Fibroblast of mammary gland (primary cell): ENCODE measurements around the gene TPCN2.

Source experiments
- DNase-seq: peaks from one replicate; pipeline ENCODE4 v3.0.0-alpha.2; 2010; ENCODE audit warnings: low read depth
- H3K4me3 ChIP-seq: 2 replicates; pipeline ENCODE4 v1.5.1; 2011; ENCODE audit warnings: low read depth, mild to moderate bottlenecking, low read length, moderate library complexity; ENCODE audit not compliant: control insufficient read depth
- TF ChIP-seq, protein P1 (sequence below): conservative IDR thresholded peaks from 2 replicates; pipeline ENCODE4 v1.5.1; 2011; ENCODE audit warnings: low read depth, low read length, inconsistent platforms; ENCODE audit not compliant: control insufficient read depth, insufficient read depth

TPCN2 gene

GRCh38 chr11:69062873-69063651, 14.3 kb downstream of the TPCN2 start:
- no peak overlapping the region for H3K4me3 ChIP-seq
- no peak for DNase-seq
- TF ChIP-seq, protein P1, sequence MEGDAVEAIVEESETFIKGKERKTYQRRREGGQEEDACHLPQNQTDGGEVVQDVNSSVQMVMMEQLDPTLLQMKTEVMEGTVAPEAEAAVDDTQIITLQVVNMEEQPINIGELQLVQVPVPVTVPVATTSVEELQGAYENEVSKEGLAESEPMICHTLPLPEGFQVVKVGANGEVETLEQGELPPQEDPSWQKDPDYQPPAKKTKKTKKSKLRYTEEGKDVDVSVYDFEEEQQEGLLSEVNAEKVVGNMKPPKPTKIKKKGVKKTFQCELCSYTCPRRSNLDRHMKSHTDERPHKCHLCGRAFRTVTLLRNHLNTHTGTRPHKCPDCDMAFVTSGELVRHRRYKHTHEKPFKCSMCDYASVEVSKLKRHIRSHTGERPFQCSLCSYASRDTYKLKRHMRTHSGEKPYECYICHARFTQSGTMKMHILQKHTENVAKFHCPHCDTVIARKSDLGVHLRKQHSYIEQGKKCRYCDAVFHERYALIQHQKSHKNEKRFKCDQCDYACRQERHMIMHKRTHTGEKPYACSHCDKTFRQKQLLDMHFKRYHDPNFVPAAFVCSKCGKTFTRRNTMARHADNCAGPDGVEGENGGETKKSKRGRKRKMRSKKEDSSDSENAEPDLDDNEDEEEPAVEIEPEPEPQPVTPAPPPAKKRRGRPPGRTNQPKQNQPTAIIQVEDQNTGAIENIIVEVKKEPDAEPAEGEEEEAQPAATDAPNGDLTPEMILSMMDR: no peak

DNA sequence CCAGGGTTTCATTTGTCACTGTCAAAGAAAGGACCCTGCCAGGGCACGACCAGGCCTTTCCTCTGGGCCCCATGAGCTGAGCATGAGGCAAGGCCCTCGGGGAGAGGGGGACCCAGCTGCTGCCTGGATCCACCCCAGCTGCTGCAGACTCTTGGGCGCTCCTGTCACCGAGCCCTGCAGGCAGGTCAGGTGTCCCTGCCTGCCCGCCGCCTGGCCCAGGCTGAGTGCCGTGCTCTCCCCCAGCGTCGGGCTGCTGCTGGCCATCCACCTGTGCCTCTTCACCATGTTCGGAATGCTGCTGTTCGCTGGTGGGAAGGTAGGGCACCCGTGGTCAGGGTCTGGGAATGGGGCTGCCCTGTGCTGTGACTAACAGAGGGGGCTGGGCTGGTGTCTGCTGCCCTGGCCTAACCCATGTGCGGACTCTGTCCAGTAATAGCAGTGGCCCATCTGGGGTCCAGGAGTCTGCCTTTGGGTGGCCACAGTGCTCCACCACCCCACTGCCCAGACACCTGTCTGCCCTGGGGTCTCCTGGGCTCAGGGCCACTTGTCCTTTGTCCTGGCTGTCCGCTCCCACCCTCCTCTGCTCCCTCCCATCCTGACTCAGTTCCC, 15.0 kb downstream of the TPCN2 start:
- no peak overlapping the region for H3K4me3 ChIP-seq
- TF ChIP-seq, protein P1: no peak
- no peak for DNase-seq

- H3K4me3 ChIP-seq: no peak overlapping the region
- no peak for DNase-seq
- TF ChIP-seq, protein P1: no peak
Measured at GRCh38 chr11:69064394-69064957, 15.7 kb downstream of the TPCN2 start.

DNA sequence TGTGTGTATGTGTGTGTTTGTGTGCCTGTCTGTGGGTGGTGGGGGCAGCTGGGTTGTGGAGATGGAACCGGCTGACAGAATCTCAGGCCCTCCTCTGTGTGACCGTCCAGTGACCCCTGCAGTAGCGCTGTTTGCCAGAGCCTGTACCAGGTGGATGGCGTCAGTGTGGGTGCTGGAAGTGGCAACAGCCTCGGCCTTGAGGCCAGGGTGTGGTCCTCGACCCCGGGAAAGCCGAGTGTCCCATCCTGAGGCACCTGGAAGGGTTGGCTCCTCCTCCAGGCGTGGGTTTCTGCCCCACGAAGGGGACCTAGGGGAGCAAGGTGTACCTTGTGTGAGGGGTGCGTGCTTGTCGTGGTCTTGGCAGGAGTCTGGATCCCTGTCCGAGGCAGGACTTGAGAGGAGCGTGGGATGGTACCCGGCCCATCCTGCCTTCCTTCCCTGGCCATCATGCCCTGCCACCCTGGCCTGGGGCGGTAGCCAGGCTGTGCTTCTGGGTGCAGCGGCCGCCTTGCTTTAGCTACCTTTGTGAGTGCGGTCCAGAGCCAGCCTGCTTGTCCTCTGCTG, 16.5 kb downstream of the TPCN2 start:
- DNase-seq: no peak
- H3K4me3 ChIP-seq: no peak overlapping the region
- TF ChIP-seq, protein P1: no peak

DNA sequence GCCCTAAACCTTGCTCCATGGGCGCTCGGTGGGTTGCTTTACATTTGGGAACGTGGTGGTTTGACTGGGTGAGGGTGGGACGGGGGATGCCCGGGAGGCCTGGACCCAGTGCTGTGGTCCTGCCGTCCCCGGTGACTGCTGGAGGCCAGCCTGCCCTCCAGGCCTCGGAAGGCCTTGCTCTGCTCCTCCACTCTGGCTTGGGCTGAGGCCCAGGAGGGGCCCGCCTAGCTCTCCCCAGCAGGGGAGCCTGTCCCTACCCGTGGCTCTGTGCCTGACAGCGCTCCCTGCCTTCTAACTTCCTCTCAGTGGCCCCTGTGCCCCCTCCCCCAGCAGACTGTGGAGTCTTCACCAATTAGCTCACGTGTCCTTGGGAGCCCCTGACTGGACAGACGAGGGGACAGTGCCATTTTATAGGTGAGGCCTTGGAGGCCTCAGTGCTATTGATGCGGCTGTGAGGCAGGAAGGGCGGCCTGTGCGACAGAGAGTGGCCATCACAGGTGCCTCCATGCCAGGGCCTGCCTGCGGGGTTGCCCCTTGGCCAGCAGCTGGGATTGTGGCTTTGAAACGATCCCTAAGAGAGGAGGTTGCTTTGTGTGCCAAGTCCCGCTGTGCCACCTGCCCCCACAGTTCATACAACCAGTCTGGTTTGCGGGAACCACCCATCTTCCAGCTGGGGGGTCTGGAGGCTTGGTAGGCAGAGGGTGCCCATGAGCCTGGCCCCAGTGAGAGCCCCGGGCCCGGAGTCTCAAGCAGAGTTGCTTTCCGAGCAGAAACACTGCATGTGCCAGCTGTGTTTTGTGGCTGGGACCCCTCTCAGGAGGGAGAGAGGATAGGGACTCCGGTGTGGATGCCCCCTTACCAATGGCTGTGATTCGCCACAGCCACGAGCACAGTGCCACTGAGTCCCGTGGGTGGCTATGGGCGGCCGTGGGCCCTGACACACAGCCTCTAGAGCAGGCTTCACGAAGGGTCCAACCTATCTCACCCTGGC, 17.7 kb downstream of the TPCN2 start:
- H3K4me3 ChIP-seq: no peak overlapping the region
- TF ChIP-seq, protein P1: no peak
- no peak for DNase-seq

DNA sequence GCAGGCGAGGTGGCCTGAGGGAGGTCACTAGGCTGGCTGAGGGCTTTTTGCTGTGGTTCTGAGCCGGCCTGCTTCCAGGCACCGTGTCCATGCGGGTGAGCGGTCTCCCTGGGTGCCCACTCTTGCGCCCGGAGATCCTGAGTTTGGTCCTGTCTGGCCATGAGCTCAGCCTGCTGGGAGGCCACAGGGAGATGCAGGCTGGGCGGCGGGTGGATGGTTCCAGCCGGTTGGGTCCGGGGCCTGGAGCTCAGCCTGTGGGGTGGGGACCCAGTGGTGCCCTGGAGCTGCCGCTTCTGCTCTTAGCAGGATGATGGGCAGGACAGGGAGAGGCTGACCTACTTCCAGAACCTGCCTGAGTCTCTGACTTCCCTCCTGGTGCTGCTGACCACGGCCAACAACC, 18.5 kb downstream of the TPCN2 start:
- no peak overlapping the region for H3K4me3 ChIP-seq
- DNase-seq: no peak
- TF ChIP-seq, protein P1: no peak
